Measurements from ENCODE around the gene ARHGEF6. TPM values are rescaled to one million over a fixed set of nuclear protein-coding genes. Genes with fewer than 3 reads are reported as not detected.
"Not testable (repeated sequence)": the region's sequence is repeated elsewhere in the genome, so short reads cannot be mapped to it uniquely, and the experiment has no call there.

The ARHGEF6 gene
- total RNA-seq, 8 experiments from 2014 or later = 1.5 to 15.8 (median 2.8) TPM

GRCh38 chrX:136778020-136778419, 2.7 kb downstream of the ARHGEF6 start:
- in situ Hi-C loops (cut with MboI; ENCODE audit: low pct_unique_long_range_greater_than_20kb in 2 of 9, low sequenced_read_pairs in 9 of 9, unreplicated experiment in 9 of 9) = no loop called here

GRCh38 chrX:136773648-136774047, 7.1 kb downstream of the ARHGEF6 start:
- ATAC-seq (replicated peaks in 6 of 8) = no peak
- Histone ChIP-seq H3K4me1 (replicated peaks in 1 of 2) (peaks cover under 1% of the 10 kb centered on the region in 2 donors), H3K27ac (no peak overlapping the region), H3K4me3 (no peak overlapping the region)
- 39 to 83% (median 80%) methylated on average over 1 to 2 of the region's 2 CpGs; no CpG with 5 or more reads in 6 of the 10 experiments for WGBS, 10 experiments
- in situ Hi-C loops (cut with MboI; ENCODE audit: low pct_unique_long_range_greater_than_20kb in 2 of 9, low sequenced_read_pairs in 9 of 9, unreplicated experiment in 9 of 9) = no loop called here

More at GRCh38 chrX:136778020-136778419, 2.7 kb downstream of the ARHGEF6 start:
- Histone ChIP-seq H3K27ac (no peak overlapping the region), H3K4me1 (replicated peaks in 1 of 2) (no peaks in the 10 kb centered on the region), H3K4me3 (no peak overlapping the region)
- 25 to 100% (median 69%) methylated on average over 1 to 3 of the region's 3 CpGs; no CpG with 5 or more reads in 6 of the 10 experiments for WGBS, 10 experiments
- ATAC-seq (replicated peaks in 6 of 8) = no peak

DNA sequence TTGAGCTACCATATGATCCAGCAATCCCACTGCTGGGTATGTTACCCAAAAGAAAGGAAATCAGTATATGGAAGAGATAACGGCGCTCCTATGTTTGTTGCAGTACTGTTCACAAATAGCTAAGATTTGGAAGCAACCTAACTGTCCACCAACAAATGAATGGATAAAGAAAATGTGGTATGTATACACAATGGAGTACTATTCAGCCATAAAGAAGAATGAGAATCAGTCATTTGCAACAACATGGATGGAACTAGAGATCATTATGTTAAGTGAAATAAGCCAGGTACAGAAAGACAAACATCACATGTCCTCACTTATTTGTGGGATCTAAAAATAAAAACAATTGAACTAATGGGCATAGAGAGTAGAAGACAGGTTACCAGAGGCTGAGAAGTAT, 8.9 kb downstream of the ARHGEF6 start:
- 50 to 83% (median 68%) methylated on average over 1 to 2 of the region's 2 CpGs; no CpG with 5 or more reads in 6 of the 10 experiments for WGBS, 10 experiments
- H3K4me3 ChIP-seq; ATAC-seq (replicated peaks in 6 of 8); H3K4me1 ChIP-seq (replicated peaks in 1 of 2); in situ Hi-C loops (cut with MboI; ENCODE audit: low pct_unique_long_range_greater_than_20kb in 2 of 9, low sequenced_read_pairs in 9 of 9, unreplicated experiment in 9 of 9); H3K27ac ChIP-seq: not testable (repeated sequence)

DNA sequence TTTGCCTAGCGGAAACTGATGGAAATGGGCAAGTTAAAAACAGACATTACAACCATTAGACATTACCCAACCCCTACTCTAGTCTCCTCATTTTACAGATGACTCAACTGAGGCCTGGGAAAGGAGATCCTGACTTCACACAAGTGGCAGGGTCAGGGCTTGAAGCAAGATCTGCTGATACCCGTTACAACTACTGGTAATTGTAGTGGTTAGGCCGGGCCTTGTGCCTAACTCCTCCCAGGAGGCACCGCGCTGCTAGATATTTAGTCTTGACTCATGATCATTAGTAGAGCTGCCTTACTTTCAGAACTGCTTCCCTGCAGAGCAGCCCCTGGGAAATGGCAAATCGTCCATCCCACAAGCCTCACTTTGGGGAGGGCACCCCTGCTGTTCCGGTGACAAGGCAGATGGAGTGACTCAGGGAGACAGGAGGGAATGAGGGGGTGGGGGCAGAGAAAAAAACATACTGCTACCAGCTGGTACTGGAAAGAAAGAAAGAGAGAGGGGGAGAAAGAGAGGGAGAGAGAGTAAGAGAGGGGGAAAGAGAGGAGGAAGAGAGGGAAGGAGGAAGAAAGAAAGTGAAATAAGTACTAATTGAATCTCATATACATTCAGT, 12.2 kb downstream of the ARHGEF6 start:
- in situ Hi-C loops (cut with MboI; ENCODE audit: low pct_unique_long_range_greater_than_20kb in 2 of 9, low sequenced_read_pairs in 9 of 9, unreplicated experiment in 9 of 9) = no loop called here

GRCh38 chrX:136767104-136767941, 13.4 kb downstream of the ARHGEF6 start:
- peak overlapping the region; percentile 41 to 57 (median 46) for H3K4me3 ChIP-seq
- no CpG with 5 or more reads among the region's 78 CpGs for WGBS, 10 experiments
- in situ Hi-C loops (cut with MboI; ENCODE audit: low pct_unique_long_range_greater_than_20kb in 2 of 9, low sequenced_read_pairs in 9 of 9, unreplicated experiment in 9 of 9) = no loop called here
- H3K4me1 ChIP-seq (replicated peaks in 1 of 2) = peaks cover 3% of the 10 kb centered on the region in 2 donors
- peak; percentile 72 to 95 (median 86) for ATAC-seq (replicated peaks in 6 of 8)
- H3K27ac ChIP-seq = no peak overlapping the region

More for the DNA sequence above, 12.2 kb downstream of the ARHGEF6 start:
- peak in 3 of 8 experiments; percentile 10 to 51 (median 15) for ATAC-seq (replicated peaks in 6 of 8)
- WGBS, 10 experiments = 33 to 100% (median 60%) methylated on average over 1 to 2 of the region's 7 CpGs; no CpG with 5 or more reads in 7 of the 10 experiments
- Histone ChIP-seq H3K4me3 (no peak overlapping the region), H3K27ac (no peak overlapping the region), H3K4me1 (replicated peaks in 1 of 2) (peaks cover 3% of the 10 kb centered on the region in 2 donors)

DNA sequence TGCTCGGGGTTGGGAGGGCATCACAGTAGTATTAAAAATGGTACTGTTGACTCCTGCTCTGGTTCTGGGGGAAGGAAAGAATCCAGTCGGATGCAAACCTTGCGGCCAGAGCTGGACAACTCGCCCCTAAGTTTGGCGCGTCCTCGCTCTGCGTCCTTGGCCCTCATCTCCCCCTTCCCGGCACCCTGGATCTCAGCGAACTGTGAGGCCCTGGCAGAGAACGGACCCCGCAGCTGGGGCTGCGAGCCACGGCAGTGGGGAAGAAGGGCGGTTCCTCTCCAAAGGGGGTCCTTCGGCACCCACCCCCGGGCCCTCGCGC, 14.0 kb downstream of the ARHGEF6 start:
- in situ Hi-C loops (cut with MboI; ENCODE audit: low pct_unique_long_range_greater_than_20kb in 2 of 9, low sequenced_read_pairs in 9 of 9, unreplicated experiment in 9 of 9) = no loop called here
- WGBS, 10 experiments = 20% methylated on average over 1 of the region's 19 CpGs; no CpG with 5 or more reads in 8 of the 10 experiments

GRCh38 chrX:136765821-136766356, 14.8 kb downstream of the ARHGEF6 start:
- Histone ChIP-seq H3K4me3 (no peak overlapping the region), H3K27ac (no peak overlapping the region), H3K4me1 (replicated peaks in 1 of 2) (peaks cover 3% of the 10 kb centered on the region in 2 donors)
- in situ Hi-C loops (cut with MboI; ENCODE audit: low pct_unique_long_range_greater_than_20kb in 2 of 9, low sequenced_read_pairs in 9 of 9, unreplicated experiment in 9 of 9) = no loop called here
- no peak for ATAC-seq (replicated peaks in 6 of 8)
- WGBS, 10 experiments = 17 to 43% (median 20%) methylated on average over 1 of the region's 1 CpG; no CpG with 5 or more reads in 7 of the 10 experiments

More for the DNA sequence above, 14.0 kb downstream of the ARHGEF6 start:
- Histone ChIP-seq H3K4me3 (peak overlapping the region; percentile 41 to 57 (median 46)), H3K4me1 (replicated peaks in 1 of 2) (peaks cover 3% of the 10 kb centered on the region in 2 donors), H3K27ac (no peak overlapping the region)
- ATAC-seq (replicated peaks in 6 of 8) = peak in 7 of 8 experiments; percentile 3 to 43 (median 32)

GRCh38 chrX:136764206-136764605, 16.5 kb downstream of the ARHGEF6 start:
- WGBS, 10 experiments = 39 to 92% (median 80%) methylated on average over 2 to 5 of the region's 5 CpGs; no CpG with 5 or more reads in 5 of the 10 experiments
- no peak for ATAC-seq (replicated peaks in 6 of 8)
- Histone ChIP-seq H3K4me1 (replicated peaks in 1 of 2) (peaks cover 3% of the 10 kb centered on the region in 2 donors), H3K4me3 (no peak overlapping the region), H3K27ac (no peak overlapping the region)
- in situ Hi-C loops (cut with MboI; ENCODE audit: low pct_unique_long_range_greater_than_20kb in 2 of 9, low sequenced_read_pairs in 9 of 9, unreplicated experiment in 9 of 9) = no loop called here

DNA sequence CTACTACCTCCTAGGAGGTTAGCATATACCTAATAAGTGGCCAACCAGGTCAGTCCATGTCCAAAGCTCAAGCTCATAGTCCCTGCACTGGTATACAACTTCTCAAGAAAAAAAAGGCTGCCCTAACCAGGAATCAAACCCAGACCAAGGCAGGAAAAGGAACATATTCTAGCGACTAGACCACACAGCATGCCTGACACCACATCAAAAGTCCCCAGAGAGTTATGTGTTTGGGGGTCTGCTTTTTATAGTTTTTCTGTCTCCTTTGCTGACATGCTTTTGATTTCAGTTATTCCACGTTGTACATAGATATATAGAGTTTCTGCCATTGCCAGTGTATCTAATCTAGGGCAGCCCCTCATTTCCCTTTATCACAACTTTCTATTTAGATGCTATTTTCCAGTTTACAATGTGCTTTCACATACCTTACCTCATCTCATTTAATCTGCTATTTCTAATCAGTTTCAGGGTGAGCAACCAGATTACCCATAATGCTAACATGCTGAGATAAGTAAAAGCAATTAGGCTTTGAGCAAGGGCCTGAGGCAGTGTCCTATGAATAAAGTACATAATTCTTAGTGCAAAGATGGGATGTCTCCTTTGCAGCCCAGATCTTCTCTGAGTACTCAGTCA, 17.8 kb downstream of the ARHGEF6 start:
- in situ Hi-C loops (cut with MboI; ENCODE audit: low pct_unique_long_range_greater_than_20kb in 2 of 9, low sequenced_read_pairs in 9 of 9, unreplicated experiment in 9 of 9) = no loop called here
- no peak for ATAC-seq (replicated peaks in 6 of 8)
- WGBS, 10 experiments = 31 to 100% (median 100%) methylated on average over 1 to 2 of the region's 2 CpGs; no CpG with 5 or more reads in 4 of the 10 experiments

GRCh38 chrX:136761421-136761820, 19.3 kb downstream of the ARHGEF6 start:
- Histone ChIP-seq H3K27ac (no peak overlapping the region), H3K4me1 (replicated peaks in 1 of 2) (no peaks in the 10 kb centered on the region), H3K4me3 (no peak overlapping the region)
- in situ Hi-C loops (cut with MboI; ENCODE audit: low pct_unique_long_range_greater_than_20kb in 2 of 9, low sequenced_read_pairs in 9 of 9, unreplicated experiment in 9 of 9) = no loop called here
- peak in 1 of 8 experiments; percentile 45 for ATAC-seq (replicated peaks in 6 of 8)
- WGBS, 10 experiments = 0 to 80% (median 30%) methylated on average over 1 to 3 of the region's 3 CpGs; no CpG with 5 or more reads in 3 of the 10 experiments

More for the DNA sequence above, 17.8 kb downstream of the ARHGEF6 start:
- Histone ChIP-seq H3K27ac (no peak overlapping the region), H3K4me3 (no peak overlapping the region), H3K4me1 (replicated peaks in 1 of 2) (no peaks in the 10 kb centered on the region)

- WGBS, 10 experiments = 29% methylated on average over 1 of the region's 2 CpGs; no CpG with 5 or more reads in 9 of the 10 experiments
- H3K4me3 ChIP-seq = no peak overlapping the region
- in situ Hi-C loops (cut with MboI; ENCODE audit: low pct_unique_long_range_greater_than_20kb in 2 of 9, low sequenced_read_pairs in 9 of 9, unreplicated experiment in 9 of 9) = no loop called here
- H3K27ac ChIP-seq = no peak overlapping the region
- peak in 3 of 8 experiments; percentile 55 to 83 (median 61) for ATAC-seq (replicated peaks in 6 of 8)
- no peaks in the 10 kb centered on the region for H3K4me1 ChIP-seq (replicated peaks in 1 of 2)
Observed at GRCh38 chrX:136759968-136760367, 20.8 kb downstream of the ARHGEF6 start.

DNA sequence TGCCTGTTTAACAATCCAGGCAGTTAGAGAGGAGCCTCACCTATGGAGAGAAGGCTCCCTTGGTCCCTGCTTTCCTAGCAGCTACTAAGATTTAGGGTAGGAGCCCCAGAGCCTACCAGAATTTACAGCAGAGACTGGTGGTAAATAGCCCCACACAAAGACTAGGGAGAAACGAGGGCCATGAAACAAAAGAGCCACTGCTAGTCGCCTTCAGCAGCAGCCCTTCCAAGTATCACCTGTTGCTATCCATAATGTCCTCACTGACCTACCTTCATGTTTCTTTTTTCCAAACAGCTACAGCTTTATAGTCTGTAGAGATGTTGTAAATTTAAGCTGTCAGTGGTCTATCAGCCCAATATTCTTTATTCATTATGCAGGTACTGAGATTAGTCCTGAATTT, 25.3 kb downstream of the ARHGEF6 start:
- H3K27ac ChIP-seq = no peak overlapping the region
- H3K4me1 ChIP-seq (replicated peaks in 1 of 2) = no peaks in the 10 kb centered on the region
- in situ Hi-C loops (cut with MboI; ENCODE audit: low pct_unique_long_range_greater_than_20kb in 2 of 9, low sequenced_read_pairs in 9 of 9, unreplicated experiment in 9 of 9) = no loop called here
- 20 to 40% methylated on average over 1 of the region's 2 CpGs; no CpG with 5 or more reads in 8 of the 10 experiments for WGBS, 10 experiments
- no peak overlapping the region for H3K4me3 ChIP-seq
- ATAC-seq (replicated peaks in 6 of 8) = no peak

All from motor neuron (in vitro differentiated cells).